ENCODE results near the gene C19orf12.

Gene C19orf12

DNA sequence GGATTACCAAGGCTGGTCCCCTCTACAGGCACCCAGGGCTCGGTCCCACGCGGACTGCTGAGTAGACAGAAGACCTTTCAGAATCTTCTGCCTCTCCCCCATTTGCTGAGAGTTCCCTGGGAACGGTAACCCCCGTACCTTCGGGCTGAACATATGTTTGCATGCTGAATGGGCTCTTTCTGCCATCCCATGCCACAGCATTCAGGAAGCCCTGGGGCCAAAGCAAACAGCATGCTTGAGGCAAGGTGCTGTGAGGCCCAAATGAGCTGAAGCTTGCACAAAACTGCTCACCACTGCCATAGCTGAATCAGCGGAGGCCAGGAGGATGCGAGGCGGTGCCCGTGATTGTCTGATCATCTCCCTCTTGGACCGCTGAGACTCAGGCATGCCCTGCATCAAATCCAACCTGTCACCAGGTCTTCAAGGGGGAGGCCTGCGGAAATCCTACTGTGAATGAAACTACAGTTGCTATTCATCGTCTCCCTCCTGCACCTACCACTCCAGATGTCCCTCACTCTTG, 16.3 kb upstream of the C19orf12 start:
- H3K27ac ChIP-seq = no peak overlapping the region
- TF ChIP-seq, protein P1, sequence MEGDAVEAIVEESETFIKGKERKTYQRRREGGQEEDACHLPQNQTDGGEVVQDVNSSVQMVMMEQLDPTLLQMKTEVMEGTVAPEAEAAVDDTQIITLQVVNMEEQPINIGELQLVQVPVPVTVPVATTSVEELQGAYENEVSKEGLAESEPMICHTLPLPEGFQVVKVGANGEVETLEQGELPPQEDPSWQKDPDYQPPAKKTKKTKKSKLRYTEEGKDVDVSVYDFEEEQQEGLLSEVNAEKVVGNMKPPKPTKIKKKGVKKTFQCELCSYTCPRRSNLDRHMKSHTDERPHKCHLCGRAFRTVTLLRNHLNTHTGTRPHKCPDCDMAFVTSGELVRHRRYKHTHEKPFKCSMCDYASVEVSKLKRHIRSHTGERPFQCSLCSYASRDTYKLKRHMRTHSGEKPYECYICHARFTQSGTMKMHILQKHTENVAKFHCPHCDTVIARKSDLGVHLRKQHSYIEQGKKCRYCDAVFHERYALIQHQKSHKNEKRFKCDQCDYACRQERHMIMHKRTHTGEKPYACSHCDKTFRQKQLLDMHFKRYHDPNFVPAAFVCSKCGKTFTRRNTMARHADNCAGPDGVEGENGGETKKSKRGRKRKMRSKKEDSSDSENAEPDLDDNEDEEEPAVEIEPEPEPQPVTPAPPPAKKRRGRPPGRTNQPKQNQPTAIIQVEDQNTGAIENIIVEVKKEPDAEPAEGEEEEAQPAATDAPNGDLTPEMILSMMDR (IDR thresholded peaks at IDR 0.05) = no peak
- no peak for TF ChIP-seq ZFX (IDR thresholded peaks at IDR 0.05; ENCODE audit: borderline replicate concordance)

DNA sequence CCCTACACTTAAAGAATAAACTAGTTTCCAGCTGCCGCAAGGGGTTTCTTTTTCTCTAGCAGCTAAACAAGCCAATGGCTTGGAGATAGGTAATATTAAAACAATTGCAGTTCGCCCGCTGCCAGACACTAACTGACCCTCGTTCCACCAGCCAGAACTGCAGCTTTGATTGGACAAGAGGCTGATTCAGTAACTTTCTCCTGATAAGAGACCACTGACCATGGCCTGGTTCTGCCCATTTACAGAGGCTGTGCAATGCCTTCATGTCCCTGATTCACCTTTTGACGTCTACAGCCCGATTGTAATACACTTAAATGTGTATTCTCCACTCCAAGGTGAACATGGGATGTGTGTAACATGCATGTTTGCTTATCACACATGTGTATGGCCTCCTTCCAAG, 12.8 kb upstream of the C19orf12 start:
- no peak overlapping the region for H3K27ac ChIP-seq
- no peak for TF ChIP-seq ZFX (IDR thresholded peaks at IDR 0.05; ENCODE audit: borderline replicate concordance)
- TF ChIP-seq, protein P1 (IDR thresholded peaks at IDR 0.05) = no peak

DNA sequence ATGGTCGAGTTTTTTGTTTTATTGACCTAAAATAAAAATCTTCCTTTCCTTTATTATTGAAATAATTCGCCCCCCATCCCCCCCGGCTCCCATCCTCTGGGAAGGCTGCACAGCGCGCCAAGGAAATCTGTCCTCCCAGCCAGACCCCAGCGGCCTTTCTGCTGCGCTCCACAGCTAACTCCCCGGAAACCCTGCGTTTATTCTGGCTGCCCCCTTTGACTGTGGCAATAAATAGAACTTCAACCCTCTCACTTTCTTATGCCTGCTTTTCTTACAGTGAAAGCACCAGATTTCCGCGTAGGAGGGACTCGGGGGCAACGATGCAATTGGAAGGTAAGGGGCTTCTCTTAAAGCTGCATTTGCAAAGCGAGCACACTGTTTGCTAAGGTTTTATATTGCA, 9.7 kb upstream of the C19orf12 start:
- no peak overlapping the region for H3K27ac ChIP-seq
- TF ChIP-seq, protein P1 (IDR thresholded peaks at IDR 0.05) = no peak
- TF ChIP-seq ZFX (IDR thresholded peaks at IDR 0.05; ENCODE audit: borderline replicate concordance) = no peak

DNA sequence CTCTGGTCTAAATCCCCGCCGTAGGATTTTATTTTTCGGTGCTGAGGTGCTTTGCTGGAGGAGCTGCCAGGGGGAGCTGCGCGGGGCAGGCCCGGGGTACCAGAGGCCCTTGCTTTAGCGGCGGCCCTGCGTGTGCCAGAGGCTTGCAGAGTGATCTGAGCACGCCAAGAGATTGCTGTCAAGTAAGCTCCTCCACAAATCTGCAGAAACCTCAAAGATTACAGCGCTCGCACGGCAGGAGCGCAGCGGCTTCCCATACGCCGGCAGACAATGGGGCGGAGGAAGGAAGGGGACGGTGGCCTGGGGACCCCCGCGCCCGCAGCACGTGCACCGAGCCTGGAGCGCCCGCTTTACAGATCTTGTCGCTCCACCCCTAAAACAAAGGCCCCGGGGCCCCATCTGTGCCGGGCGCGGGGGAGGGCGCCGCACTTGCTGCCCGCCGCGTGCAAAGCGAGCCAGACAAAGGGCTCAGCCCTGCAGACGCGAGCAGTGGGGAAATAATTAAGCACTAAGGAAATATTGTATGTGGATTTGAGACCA, 9.1 kb upstream of the C19orf12 start:
- TF ChIP-seq, protein P1 (IDR thresholded peaks at IDR 0.05) = no peak
- TF ChIP-seq ZFX (IDR thresholded peaks at IDR 0.05; ENCODE audit: borderline replicate concordance) = no peak
- H3K27ac ChIP-seq = no peak overlapping the region

DNA sequence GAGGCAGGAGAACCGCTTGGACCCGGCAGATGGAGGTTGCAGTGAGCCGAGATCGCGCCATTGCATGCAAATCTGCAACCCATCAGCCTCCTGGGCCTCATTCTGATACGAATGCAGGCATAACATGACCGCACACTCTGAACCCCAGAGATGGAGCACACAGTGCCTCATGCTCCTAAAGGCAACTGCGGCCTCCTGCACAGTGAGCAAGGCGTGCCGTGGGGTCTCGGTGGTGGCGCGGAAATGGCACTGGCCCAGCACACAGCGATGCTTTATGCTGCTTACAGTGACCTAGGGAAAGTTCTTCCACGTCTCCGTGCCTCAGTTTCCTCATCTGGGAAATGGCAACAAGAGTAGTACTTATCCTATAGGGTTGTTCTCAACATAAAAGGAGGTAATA, 2.0 kb upstream of the C19orf12 start:
- TF ChIP-seq, protein P1 (IDR thresholded peaks at IDR 0.05) = no peak
- TF ChIP-seq ZFX (IDR thresholded peaks at IDR 0.05; ENCODE audit: borderline replicate concordance) = no peak
- H3K27ac ChIP-seq = no peak overlapping the region; the same call in 1 of the 2 replicates

DNA sequence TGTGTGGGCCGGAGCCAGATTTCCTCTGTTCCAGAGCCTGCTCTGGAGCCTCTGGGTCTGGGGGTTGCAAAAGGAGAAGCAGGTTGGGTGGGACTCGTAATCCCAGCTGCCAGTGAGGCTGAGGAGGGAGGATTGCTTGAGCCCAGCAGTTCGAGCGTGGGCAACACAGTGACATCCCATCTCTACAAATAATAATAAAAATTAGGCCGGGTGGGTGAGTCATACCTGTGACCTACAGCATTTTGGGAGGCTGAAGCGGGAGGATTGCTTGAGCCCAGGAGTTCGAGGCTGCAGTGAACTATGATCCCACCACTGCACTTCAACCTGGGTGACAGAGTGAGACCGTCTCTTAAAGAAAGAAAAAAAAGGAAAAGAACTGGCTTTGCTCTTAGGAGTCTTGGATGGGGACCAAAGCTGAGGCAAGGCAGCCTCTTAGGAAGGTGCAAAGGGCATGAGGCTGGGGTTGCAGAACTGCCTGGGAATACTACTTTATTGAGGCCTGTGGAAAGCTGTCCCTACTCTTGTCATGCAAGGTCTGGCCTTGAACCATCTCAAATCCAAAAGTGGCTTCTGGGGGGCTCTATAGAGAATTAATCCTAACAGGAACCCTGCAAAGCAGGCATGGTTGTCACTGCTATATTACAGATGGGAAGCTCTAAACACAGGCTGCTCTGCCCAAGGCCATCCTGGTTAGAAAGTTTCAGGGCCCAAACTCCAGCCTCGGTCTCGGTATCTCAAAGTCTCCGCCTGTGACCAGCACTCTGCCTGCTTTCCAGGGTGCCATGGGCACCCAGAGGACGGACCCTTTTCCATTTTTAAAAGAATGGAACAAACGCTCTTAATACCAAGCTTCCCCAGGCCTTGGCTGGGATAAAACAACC, 880 bp upstream of the C19orf12 start:
- no peak for TF ChIP-seq ZFX (IDR thresholded peaks at IDR 0.05; ENCODE audit: borderline replicate concordance)
- TF ChIP-seq, protein P1 (IDR thresholded peaks at IDR 0.05) = no peak
- peak overlapping the region; percentile 81 for H3K27ac ChIP-seq

Data from 22Rv1 (cell line).